Thymus (tissue), 11 donors: Measurements from ENCODE around the gene TEP1. TPM values are rescaled to one million over a fixed set of nuclear protein-coding genes. Genes with fewer than 3 reads are reported as not detected.

ENCODE experiments used
- DNase-seq, 9 donors: peaks; one replicate each; pipeline ENCODE4 v3.0.0-alpha.2; 2013; ENCODE audit warnings: low spot score in 9 of 9, low read depth in 6 of 9, missing footprints in 1 of 9
- H3K27ac ChIP-seq, 2 donors: one replicate each; pipeline ENCODE4 v1.5.1; 2013; ENCODE audit warnings: control low read depth in 1 of 2, low read depth in 1 of 2, low read length in 1 of 2, mild to moderate bottlenecking in 1 of 2, moderate library complexity in 1 of 2
- H3K27me3 ChIP-seq, 2 donors: one replicate each; pipeline ENCODE4 v1.5.1; 2013; ENCODE audit warnings: low read length in 1 of 2; ENCODE audit not compliant: control insufficient read depth in 2 of 2, insufficient read depth in 1 of 2
- H3K36me3 ChIP-seq, 2 donors: one replicate each; pipeline ENCODE4 v1.5.1; 2013; ENCODE audit warnings: low read length in 1 of 2, mild to moderate bottlenecking in 1 of 2, moderate library complexity in 1 of 2; ENCODE audit not compliant: control insufficient read depth in 2 of 2, insufficient read depth in 2 of 2
- H3K4me1 ChIP-seq, 2 donors: one replicate each; pipeline ENCODE4 v1.5.1; 2013; ENCODE audit warnings: low read length in 2 of 2; ENCODE audit not compliant: control insufficient read depth in 2 of 2, insufficient read depth in 2 of 2
- H3K4me3 ChIP-seq, 2 donors: one replicate each; pipeline ENCODE4 v1.5.1; 2013; ENCODE audit warnings: low read length in 2 of 2, control low read depth in 1 of 2, mild to moderate bottlenecking in 1 of 2
- H3K9me3 ChIP-seq, 2 donors: one replicate each; pipeline ENCODE4 v1.5.1; 2013; ENCODE audit warnings: low read length in 1 of 2, mild to moderate bottlenecking in 1 of 2; ENCODE audit not compliant: control insufficient read depth in 2 of 2, insufficient read depth in 1 of 2
- WGBS: extraction: QIAGEN DNeasy Blood & Tissue Kit; methylation state at CpG from one replicate; pipeline ENCODE4 v1.1.7; 2013; 5-methylcytosine and 5-hydroxymethylcytosine counted together
- polyA plus RNA-seq: library from polyadenylated mRNA; stranded (reverse); fragments of 200-250 nt; gene quantifications from one replicate; pipeline ENCODE4 v1.2.3, GENCODE V29; 2013
- total RNA-seq: library from RNA; stranded (reverse); fragments of 120-200 nt; gene quantifications from one replicate; pipeline ENCODE4 v1.2.4, GENCODE V29; 2013
- donor health status: healthy.

Gene TEP1
- total and polyA plus RNA-seq, 2 donors: 15.4 to 34.5 TPM

DNA sequence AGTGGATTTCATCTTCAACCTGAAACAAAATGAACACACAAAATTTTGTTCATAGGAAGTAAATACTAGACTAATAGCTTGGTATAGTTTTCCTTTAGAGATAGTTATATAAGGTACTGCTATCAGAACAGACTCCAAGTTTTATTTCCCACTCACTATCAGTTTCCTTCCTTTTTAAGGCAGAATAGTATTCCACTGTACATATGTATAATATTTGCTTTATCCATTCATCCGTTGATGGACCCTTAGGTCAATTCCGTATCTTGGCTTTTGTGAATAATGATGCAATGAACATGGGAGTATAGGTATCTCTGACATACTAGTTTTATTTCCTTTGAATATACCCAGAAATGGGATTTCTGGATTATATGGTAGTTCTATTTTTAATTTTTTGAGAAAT, 83.9 kb downstream of the TEP1 start:
- H3K4me1 ChIP-seq: peaks cover 5 to 6% of the 10 kb centered on the region in 2 donors
- peaks cover 2 to 4% of the 10 kb centered on the region in 2 donors for H3K36me3 ChIP-seq
- H3K27ac ChIP-seq: no peak overlapping the region
- H3K9me3 ChIP-seq: no peaks in the 10 kb centered on the region
- H3K4me3 ChIP-seq: no peak overlapping the region
- no peak for DNase-seq
- H3K27me3 ChIP-seq: no peaks in the 10 kb centered on the region
- 99% methylated on average over 2 of the region's 2 CpGs for WGBS

DNA sequence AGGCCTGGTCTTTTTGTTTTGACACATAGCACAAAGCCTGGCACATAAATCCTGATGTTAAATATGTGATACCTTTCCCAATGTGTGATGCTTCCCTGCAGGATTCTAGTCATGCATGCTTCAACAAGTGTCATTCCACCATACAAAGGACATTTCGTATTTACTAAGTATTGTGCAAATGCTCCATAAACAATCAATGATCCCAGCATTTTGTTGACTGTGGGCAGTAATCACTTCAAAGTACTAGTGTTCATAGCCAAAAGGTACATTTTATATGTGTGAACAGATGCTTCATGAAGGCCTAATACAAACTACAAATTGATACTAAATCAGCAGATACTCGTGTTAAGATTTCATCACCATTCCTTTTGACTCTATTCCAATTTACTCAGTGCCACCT, 84.6 kb downstream of the TEP1 start:
- WGBS: 93% methylated on average over 2 of the region's 2 CpGs
- Histone ChIP-seq H3K36me3 (peaks cover 3 to 4% of the 10 kb centered on the region in 2 donors), H3K4me1 (peaks cover 5 to 6% of the 10 kb centered on the region in 2 donors), H3K27me3 (no peaks in the 10 kb centered on the region), H3K27ac (no peak overlapping the region), H3K4me3 (no peak overlapping the region), H3K9me3 (no peaks in the 10 kb centered on the region)
- DNase-seq: no peak

DNA sequence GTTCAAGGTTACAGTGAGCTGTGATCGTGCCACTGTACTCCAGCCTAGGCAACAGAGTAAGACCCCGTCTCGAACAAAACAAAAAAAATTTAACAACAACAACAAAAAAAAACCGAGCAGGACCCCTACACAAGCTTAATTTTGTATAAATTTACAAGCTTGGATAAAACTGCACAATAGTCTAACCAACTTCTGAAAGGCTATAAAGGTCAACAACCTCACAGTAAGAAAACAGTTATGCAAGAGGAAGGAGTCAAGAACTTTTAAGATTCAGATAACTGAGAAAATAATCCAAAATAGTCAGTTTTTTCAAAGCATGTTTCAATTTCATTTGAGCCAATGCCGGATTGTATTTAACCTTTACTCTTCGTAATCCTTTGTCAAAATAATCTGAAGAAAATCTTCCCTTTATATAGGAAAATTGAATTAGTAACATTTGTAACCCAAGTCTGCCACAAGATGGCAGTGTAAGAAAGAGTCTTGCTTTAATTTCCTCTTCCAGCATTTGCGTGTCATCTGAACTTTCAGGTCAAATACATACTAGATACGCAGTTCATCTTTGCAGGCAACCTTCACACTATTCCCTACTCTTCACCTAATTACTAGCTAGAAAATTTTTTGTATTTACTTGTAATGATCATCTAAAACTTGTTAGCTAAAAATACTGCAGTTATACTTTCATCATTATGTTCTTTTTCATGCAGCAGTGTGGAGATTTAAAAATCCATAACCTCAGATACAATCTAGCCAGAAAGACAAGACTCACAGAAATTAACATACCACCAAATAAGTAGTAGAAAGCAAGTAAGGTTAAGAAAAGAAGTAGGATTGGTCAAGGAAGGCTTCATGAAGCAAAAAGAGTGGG, 86.1 kb downstream of the TEP1 start:
- DNase-seq: peak in 7 of 9 donors; percentile 45 to 84 (median 66)
- Histone ChIP-seq H3K36me3 (peaks cover 3 to 6% of the 10 kb centered on the region in 2 donors), H3K9me3 (no peaks in the 10 kb centered on the region), H3K27me3 (no peaks in the 10 kb centered on the region), H3K4me1 (no peaks in the 10 kb centered on the region), H3K4me3 (no peak overlapping the region), H3K27ac (no peak overlapping the region)
- 61% methylated on average over 8 of the region's 8 CpGs for WGBS

DNA sequence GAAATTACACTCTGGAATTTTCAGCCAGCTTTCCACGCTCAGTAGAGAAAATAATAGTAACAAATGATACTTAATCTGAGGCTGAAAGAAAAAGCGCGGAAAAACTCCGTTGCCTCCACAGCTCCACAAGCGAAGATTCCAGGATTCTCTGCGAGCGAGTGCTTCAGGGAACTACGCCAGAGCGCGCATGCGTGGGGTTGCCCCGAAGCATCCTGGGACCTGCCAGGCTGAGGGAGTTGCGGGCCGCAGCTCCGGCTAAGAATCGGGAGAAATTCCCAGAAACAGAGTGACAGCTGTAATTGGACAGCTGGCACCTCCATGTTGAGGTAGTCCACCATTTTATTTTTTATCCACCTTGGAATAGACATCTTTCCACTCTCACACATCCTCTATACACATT, 95.6 kb downstream of the TEP1 start:
- 99% methylated on average over 16 of the region's 16 CpGs for WGBS
- Histone ChIP-seq H3K27ac (no peak overlapping the region), H3K4me3 (no peak overlapping the region), H3K9me3 (no peaks in the 10 kb centered on the region), H3K36me3 (peaks cover 12 to 22% of the 10 kb centered on the region in 2 donors), H3K27me3 (no peaks in the 10 kb centered on the region), H3K4me1 (no peaks in the 10 kb centered on the region)
- DNase-seq: no peak

Other genes starting within 250 kb of the TEP1 start
- gene OR11G2, start 222.6 kb downstream of the TEP1 start, total RNA-seq: not detected
- not detected for gene OR11G2, start 222.6 kb downstream of the TEP1 start, polyA plus RNA-seq
- gene OR11H6, start 189.8 kb downstream of the TEP1 start, total RNA-seq: not detected
- not detected for gene OR11H6, start 189.8 kb downstream of the TEP1 start, polyA plus RNA-seq
- not detected for gene OR11H7, start 184.5 kb downstream of the TEP1 start, total RNA-seq
- gene OR11H7, start 184.5 kb downstream of the TEP1 start, polyA plus RNA-seq: not detected
- not detected for gene OR11H4, start 174.2 kb downstream of the TEP1 start, total RNA-seq
- not detected for gene OR11H4, start 174.2 kb downstream of the TEP1 start, polyA plus RNA-seq
- 15.7 TPM for gene TTC5, start 107.5 kb downstream of the TEP1 start, total RNA-seq
- gene TTC5, start 107.5 kb downstream of the TEP1 start, polyA plus RNA-seq: 7.2 TPM
- gene CCNB1IP1, start 80.2 kb downstream of the TEP1 start, total RNA-seq: 37.9 TPM
- 58.6 TPM for gene CCNB1IP1, start 80.2 kb downstream of the TEP1 start, polyA plus RNA-seq
- 17.0 TPM for gene PARP2, start 69.9 kb downstream of the TEP1 start, total RNA-seq
- 12.7 TPM for gene PARP2, start 69.9 kb downstream of the TEP1 start, polyA plus RNA-seq
- gene KLHL33, start 22.7 kb upstream of the TEP1 start, total RNA-seq: 0.80 TPM
- 0.64 TPM for gene KLHL33, start 22.7 kb upstream of the TEP1 start, polyA plus RNA-seq
- gene OSGEP, start 41.3 kb upstream of the TEP1 start, total RNA-seq: 34.8 TPM
- gene OSGEP, start 41.3 kb upstream of the TEP1 start, polyA plus RNA-seq: 96.8 TPM
- gene APEX1, start 41.7 kb upstream of the TEP1 start, total RNA-seq: 159 TPM
- gene APEX1, start 41.7 kb upstream of the TEP1 start, polyA plus RNA-seq: 128 TPM
- gene PIP4P1, start 47.9 kb upstream of the TEP1 start, total RNA-seq: 18.6 TPM
- gene PIP4P1, start 47.9 kb upstream of the TEP1 start, polyA plus RNA-seq: 53.2 TPM
- 50.7 TPM for gene PNP, start 55.9 kb upstream of the TEP1 start, total RNA-seq
- gene PNP, start 55.9 kb upstream of the TEP1 start, polyA plus RNA-seq: 29.8 TPM
- 0.09 TPM for gene RNASE10, start 92.0 kb upstream of the TEP1 start, total RNA-seq
- gene RNASE10, start 92.0 kb upstream of the TEP1 start, polyA plus RNA-seq: 0.09 TPM
- not detected for gene RNASE9, start 147.5 kb upstream of the TEP1 start, total RNA-seq
- 0.02 TPM for gene RNASE9, start 147.5 kb upstream of the TEP1 start, polyA plus RNA-seq
- gene RNASE11, start 174.5 kb upstream of the TEP1 start, total RNA-seq: not detected
- gene RNASE11, start 174.5 kb upstream of the TEP1 start, polyA plus RNA-seq: 0.02 TPM
- not detected for gene RNASE12, start 177.9 kb upstream of the TEP1 start, total RNA-seq
- gene RNASE12, start 177.9 kb upstream of the TEP1 start, polyA plus RNA-seq: not detected
- gene OR6S1, start 228.2 kb upstream of the TEP1 start, total RNA-seq: not detected
- gene OR6S1, start 228.2 kb upstream of the TEP1 start, polyA plus RNA-seq: not detected